ENCODE measurements around the gene DHX30. TPM values are rescaled to one million over a fixed set of nuclear protein-coding genes. Genes with fewer than 3 reads are reported as not detected.
A peak's percentile ranks its signal among the peaks of the same experiment; 100 is the strongest.
"Not testable (repeated sequence)": the region's sequence is repeated elsewhere in the genome, so short reads cannot be mapped to it uniquely, and the experiment has no call there.

The DHX30 gene
- total RNA-seq, 1 donor, result 77.7 TPM

GRCh38 chr3:47813551-47814177, 10.7 kb downstream of the DHX30 start:
- no peak overlapping the region for H3K4me3 ChIP-seq (ENCODE audit: low read depth, low read length)
- DNase-seq (ENCODE audit: low read depth), result no peak
- TF ChIP-seq CTCF (IDR thresholded peaks at IDR 0.05; ENCODE audit: insufficient read depth, low read depth, low read length), result no peak

- DNase-seq (ENCODE audit: low read depth), result no peak
- no peak for TF ChIP-seq CTCF (IDR thresholded peaks at IDR 0.05; ENCODE audit: insufficient read depth, low read depth, low read length)
- no peak overlapping the region for H3K4me3 ChIP-seq (ENCODE audit: low read depth, low read length)
These were observed 14.7 kb downstream of the DHX30 start for GRCh38 chr3:47817609-47818008.

DNA sequence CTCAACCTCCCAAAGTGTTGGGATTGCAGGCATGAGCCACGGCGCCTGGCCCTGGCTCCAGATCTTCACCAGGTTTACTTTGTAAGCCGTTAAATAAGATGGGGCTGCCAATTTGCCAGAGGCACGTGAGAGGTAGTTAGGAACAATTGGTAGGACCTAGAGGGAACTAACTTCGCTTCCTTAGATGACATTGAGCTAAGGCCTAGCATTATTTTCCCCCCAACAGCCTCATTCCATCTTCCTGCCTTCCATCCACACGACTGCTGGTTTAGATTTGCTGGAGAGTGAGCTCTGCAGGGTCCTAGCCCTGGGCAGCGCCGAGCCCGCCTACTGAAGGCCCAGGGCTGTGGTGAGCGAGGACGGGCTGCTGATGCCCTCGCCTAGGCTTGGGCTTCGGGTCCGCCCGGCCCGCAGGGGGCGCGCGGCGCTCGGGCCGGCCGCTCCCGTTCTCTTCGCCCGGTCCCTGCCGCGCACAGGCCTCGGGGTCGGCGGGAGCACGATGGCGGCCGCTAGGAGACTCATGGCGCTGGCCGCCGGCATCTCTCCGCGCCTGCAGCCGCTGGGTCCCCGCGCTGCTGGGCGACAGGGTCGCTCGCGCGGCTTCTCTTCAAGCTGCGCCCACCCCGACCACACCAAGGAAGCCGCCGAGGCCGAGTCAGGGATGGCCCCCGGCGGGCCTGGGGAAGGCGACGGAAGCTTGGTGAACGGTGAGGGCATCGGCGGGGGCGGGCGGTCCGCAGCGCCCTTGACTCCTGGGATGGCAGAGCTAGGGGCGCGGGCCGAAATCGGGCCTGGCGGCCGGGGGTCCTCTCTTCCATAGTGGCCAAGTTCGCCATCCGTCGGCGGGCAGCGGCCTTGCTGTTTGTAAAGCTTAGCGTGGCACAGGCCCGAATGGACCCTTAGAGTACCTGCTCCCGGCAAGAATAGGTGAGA, 21.9 kb downstream of the DHX30 start:
- peak overlapping the region; percentile 78 for H3K4me3 ChIP-seq (ENCODE audit: low read depth, low read length)
- peak; percentile 83 for DNase-seq (ENCODE audit: low read depth)
- peak; percentile 78 for TF ChIP-seq CTCF (IDR thresholded peaks at IDR 0.05; ENCODE audit: insufficient read depth, low read depth, low read length)

GRCh38 chr3:47825590-47825989, 22.7 kb downstream of the DHX30 start:
- peak overlapping the region; percentile 78 for H3K4me3 ChIP-seq (ENCODE audit: low read depth, low read length)
- DNase-seq (ENCODE audit: low read depth), result no peak
- no peak for TF ChIP-seq CTCF (IDR thresholded peaks at IDR 0.05; ENCODE audit: insufficient read depth, low read depth, low read length)

DNA sequence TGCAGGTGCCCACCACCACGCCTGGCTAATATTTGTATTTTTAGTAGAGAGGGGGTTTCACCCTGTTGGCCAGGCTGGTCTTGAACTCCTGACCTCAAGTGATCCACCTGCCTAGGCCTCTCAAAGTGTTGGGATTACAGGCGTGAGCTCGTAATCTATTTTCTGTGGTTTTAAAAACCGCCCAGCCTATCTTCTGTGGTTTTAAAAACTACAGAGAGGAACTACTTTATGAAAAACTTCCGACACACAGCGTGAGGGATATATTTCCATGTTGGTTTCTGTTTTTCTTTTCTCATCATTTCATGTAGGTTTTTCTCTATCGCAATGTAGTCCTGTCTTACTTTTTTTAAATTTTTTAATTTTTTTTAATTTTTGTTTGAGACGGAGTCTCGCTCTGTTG, 26.5 kb downstream of the DHX30 start:
- DNase-seq (ENCODE audit: low read depth); H3K4me3 ChIP-seq (ENCODE audit: low read depth, low read length): not testable (repeated sequence)

GRCh38 chr3:47836986-47837385, 34.0 kb downstream of the DHX30 start:
- H3K4me3 ChIP-seq (ENCODE audit: low read depth, low read length), result no peak overlapping the region
- no peak for TF ChIP-seq CTCF (IDR thresholded peaks at IDR 0.05; ENCODE audit: insufficient read depth, low read depth, low read length)
- no peak for DNase-seq (ENCODE audit: low read depth)

DNA sequence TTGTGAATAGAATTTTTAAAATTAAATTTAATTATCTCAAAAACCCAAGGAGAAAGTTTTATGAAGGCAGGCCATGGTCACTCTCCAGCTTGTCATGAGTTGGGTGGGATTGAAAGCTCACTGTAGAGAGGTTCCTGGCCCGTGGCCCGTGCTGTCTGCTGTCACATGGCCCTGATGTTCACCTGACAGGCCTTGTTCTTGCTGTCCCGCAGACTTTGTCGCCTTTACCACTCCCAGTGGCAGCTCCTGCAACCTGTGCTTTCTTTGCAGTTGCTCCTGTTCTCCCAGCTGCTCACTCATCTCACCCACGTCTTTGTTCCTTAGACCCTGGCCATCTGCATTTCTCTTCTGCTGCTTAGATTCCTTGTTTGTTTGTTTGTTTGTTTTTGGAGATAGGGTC, 35.6 kb downstream of the DHX30 start:
- no peak overlapping the region for H3K4me3 ChIP-seq (ENCODE audit: low read depth, low read length)
- TF ChIP-seq CTCF (IDR thresholded peaks at IDR 0.05; ENCODE audit: insufficient read depth, low read depth, low read length), result no peak
- DNase-seq (ENCODE audit: low read depth), result no peak

All from fibroblast of villous mesenchyme (primary cell).